Measurements from ENCODE around the gene TTC39A.

DNA sequence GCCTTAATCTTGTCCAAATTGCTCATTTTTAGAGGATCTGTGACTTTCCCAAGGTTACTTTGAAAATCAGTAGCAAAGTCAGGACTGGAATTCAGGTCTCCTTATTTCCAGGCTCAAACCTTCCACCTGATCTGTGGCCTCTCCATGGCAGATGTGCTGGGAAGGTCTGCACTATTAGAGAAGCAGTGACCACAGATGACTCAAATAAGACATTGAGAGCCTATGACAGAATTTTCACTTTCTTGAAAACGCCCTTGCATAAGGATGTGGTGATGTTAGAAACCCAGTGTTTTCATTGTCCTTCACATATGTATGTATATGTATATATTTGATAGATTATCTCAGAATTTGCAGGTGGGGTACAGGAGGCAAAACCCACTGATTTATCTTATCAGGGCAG is 45.3 kb downstream of the TTC39A start:
- TF ChIP-seq, protein P1, sequence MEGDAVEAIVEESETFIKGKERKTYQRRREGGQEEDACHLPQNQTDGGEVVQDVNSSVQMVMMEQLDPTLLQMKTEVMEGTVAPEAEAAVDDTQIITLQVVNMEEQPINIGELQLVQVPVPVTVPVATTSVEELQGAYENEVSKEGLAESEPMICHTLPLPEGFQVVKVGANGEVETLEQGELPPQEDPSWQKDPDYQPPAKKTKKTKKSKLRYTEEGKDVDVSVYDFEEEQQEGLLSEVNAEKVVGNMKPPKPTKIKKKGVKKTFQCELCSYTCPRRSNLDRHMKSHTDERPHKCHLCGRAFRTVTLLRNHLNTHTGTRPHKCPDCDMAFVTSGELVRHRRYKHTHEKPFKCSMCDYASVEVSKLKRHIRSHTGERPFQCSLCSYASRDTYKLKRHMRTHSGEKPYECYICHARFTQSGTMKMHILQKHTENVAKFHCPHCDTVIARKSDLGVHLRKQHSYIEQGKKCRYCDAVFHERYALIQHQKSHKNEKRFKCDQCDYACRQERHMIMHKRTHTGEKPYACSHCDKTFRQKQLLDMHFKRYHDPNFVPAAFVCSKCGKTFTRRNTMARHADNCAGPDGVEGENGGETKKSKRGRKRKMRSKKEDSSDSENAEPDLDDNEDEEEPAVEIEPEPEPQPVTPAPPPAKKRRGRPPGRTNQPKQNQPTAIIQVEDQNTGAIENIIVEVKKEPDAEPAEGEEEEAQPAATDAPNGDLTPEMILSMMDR (IDR thresholded peaks at IDR 0.05), result no peak
- TF ChIP-seq EP300 (IDR thresholded peaks at IDR 0.05) (no peak), POLR2A (IDR thresholded peaks at IDR 0.05; ENCODE audit: low read length) (no peak), MAZ (IDR thresholded peaks at IDR 0.05; ENCODE audit: borderline replicate concordance, low read depth, low read length) (no peak), MAFK (IDR thresholded peaks at IDR 0.05; ENCODE audit: partially characterized antibody) (no peak), JUN (IDR thresholded peaks at IDR 0.05) (no peak), RCOR1 (IDR thresholded peaks at IDR 0.05; ENCODE audit: low read depth, low read length) (no peak), CHD2 (IDR thresholded peaks at IDR 0.05; ENCODE audit: low read length, partially characterized antibody) (no peak), SREBF2 (IDR thresholded peaks at IDR 0.05) (no peak)
- TF ChIP-seq, protein P2, sequence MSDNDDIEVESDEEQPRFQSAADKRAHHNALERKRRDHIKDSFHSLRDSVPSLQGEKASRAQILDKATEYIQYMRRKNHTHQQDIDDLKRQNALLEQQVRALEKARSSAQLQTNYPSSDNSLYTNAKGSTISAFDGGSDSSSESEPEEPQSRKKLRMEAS (IDR thresholded peaks at IDR 0.05), result no peak
